LoVo (cell line): ENCODE data around the gene EEIG2.
"Not testable (repeated sequence)": the region's sequence is repeated elsewhere in the genome, so short reads cannot be mapped to it uniquely, and the experiment has no call there.

Source experiments
- DNase-seq: peaks from one replicate; pipeline ENCODE4 v3.0.0-alpha.2; 2016; ENCODE audit warnings: low spot score

Gene EEIG2

DNA sequence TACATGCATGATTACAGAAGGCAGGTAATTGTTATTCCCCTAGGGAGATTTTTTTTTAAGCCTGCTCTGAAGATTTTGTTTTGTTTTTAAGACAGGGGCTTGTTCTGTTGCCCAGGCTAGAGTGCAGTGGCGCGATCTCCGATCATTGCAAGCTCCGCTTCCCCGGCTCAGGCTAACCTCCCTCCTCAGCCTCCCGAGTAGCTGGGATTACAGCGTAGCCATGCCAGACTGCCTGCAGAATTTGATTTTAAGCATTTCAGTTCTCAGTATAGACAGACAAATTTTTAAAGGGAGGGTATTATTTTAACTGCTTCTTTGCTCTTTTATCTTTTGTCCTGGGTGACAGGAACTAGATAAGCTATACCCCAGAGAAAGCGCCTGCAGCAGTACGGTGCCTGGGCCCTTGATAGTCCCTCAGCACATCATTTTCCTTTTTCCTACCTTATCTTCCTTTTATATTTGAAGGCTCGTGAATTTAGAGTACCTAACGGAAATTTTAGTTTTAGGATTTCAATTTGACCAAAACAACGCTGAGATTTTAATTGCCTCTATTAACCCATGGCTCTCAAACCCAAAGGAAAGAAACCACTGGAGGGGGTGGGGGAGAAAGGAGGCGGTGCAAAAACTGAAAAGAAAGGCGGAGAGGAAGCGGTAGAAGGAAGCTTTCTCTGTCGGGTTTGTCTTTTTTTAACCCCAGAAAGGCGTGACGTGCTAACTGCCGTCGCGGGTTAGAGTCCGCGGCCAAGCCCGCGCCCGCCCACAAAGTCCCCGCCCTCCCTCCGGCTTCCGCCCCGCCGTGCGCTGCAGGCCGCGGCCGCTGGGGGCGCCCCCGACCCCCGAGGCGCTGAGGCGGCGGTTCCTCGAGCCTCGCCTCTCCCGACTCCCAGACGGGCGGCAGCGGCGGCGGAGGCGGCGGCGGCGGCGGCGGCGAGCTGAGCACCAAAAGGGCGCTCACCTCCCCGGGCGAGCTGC lies at the start of gene EEIG2:
Gene EEIG2, plus strand, starts transcription at position 886 of the 972 bp plus-strand sequence. CDS start 329 bp downstream, outside the sequence.
- DNase-seq, result peak; percentile 92

GRCh38 chr1:108511764-108512163 lies 48.1 kb upstream of the EEIG2 start:
- no peak for DNase-seq

DNA sequence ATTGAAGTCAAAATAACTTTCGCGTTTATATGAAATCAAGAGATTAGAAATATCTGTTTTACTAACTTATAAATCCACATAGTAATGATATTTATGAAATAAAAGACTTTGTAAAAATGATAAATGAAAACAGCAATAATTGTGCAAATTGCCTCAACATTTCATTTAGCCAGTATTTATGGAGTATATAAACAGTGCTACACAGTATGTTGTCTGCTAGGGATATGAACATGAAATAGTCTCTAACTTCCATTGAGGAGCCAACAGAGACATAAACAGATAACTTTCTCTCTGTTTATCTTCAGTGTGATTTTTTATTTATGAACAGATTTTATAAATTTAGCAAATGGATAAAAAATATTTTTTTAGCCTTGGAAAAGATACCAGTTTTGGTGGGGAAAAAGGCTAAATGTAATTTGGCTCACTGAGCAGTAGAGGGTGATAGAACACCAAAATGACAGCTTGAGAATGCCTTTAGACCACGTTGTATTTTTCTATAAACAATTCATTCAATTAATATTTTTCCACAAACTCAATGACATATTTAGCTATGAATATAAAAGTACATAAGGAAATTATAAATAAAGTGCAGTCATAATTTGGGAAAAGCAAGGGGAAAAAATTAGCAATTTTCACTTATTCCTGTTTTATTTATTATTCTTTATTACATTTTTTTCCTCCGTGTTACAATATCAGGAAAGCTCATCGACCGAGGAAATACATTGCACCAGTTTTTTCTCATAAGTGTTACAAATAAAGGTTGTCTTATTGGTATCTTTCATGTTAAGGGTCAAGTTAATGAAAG lies 47.5 kb upstream of the EEIG2 start:
- DNase-seq, result peak; percentile 51

- DNase-seq, result no peak
Measured at GRCh38 chr1:108513044-108513415, 46.9 kb upstream of the EEIG2 start.

DNA sequence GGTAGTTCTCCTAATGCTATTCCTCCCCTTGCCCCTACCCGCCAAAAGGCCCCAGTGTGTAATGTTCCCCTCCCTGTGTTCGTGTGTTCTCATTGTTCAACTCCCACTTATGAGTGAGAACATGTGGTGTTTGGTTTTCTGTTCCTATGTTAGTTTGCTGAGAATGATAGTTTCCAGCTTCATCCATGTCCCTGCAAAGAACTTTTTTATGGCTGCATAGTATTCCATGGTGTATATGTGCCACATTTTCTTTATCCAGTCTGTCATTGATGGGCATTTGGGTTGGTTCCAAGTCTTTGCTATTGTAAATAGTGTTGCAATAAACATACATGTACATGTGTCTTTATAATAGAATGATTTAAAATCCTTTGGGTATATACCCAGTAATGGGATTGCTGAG lies 46.0 kb upstream of the EEIG2 start:
- not testable (repeated sequence) for DNase-seq

DNA sequence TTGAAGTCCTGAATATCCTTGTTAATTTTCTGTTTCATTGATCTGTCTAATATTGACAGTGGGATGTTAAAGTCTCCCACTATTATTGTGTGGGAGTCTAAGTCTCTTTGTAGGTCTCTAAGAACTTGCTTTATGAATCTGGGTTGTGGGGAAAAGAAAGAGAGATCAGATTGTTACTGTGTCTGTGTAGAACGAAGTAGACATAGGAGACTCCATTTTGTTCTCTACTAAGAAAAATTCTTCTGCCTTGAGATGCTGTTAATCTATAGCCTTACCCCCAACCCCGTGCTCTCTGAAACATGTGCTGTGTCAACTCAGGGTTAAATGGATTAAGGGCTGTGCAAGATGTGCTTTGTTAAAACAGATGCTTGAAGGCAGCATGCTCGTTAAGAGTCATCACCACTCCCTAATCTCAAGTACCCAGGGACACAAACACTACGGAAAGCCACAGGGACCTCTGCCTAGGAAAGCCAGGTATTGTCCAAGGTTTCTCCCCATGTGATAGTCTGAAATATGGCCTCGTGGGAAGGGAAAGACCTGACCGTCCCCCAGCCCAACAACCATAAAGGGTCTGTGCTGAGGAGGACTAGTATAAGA lies 42.5 kb upstream of the EEIG2 start:
- DNase-seq, result not testable (repeated sequence)

- no peak for DNase-seq
Measured at GRCh38 chr1:108521990-108522393, 37.9 kb upstream of the EEIG2 start.

DNA sequence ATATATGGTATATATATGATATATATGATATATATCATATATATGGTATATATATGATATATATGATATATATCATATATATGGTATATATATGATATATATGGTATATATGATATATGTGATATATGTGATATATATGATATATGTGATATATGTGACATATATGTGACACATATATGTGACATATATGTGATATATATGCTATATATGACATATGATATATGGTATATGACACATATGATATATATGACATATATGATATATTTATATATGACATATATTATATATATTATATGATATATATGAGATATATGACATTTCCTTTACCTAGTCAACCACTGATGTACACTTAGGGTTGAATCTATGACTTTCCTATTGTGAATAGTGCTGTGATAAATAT lies 36.1 kb upstream of the EEIG2 start:
- no peak for DNase-seq

DNA sequence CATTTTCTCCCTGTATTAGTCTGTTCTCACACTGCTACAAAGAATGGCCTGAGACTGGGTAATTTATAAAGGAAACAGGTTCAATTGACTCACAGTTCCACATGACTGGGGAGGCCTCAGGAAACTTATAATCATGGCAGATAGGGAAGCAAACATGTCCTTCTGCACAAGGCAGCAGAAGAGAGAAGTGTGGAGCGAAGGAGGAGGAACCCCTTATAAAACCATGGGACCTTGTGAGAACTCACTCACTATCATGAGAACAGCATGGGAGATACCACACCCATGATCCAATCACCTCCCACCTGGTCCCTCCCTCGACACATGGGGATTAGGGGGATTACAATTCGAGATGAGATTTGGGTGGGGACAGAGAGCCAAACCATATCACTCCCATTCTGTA lies 35.2 kb upstream of the EEIG2 start:
- no peak for DNase-seq

DNA sequence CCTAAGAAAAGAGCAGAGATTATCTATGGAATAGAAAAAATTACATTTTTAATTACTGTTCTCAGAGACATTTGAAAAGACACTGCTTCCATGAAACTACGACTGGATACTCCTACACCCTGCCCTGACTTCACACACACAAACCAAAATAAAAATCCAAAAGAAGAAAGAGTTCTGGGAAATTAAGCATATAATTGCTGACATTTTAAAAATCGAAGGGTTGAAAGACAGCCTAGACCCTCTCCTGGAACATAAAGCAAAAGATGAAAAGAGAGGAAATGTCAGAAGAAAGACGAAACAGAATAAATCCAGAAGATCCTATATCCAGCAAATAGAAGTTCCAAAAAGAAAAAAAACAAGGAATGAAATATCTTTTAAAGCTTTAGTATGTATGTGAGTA lies 32.8 kb upstream of the EEIG2 start:
- no peak for DNase-seq

- DNase-seq, result no peak
Measured at GRCh38 chr1:108527837-108528236, 32.1 kb upstream of the EEIG2 start.

- DNase-seq, result no peak
Measured at GRCh38 chr1:108531444-108531843, 28.5 kb upstream of the EEIG2 start.

DNA sequence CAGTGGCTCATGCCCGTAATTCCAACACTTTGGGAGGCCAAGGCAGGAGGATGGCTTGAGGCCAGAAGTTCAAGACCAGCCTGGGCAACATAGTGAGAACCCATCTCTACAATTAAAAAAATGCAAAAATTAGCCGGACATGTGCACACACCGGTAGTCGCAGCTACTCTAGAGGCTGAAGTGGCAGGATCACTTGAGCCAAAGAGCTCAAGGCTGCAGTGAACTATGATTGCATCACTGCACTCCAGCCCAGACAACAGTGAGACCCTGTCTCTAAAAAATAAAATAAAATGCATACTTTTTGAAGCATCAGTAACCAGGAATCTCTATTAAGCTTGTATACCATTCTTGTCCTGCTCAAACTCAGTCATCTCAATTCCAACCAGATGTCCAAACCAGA lies 27.2 kb upstream of the EEIG2 start:
- DNase-seq, result no peak

- no peak for DNase-seq
Measured at GRCh38 chr1:108533351-108534083, 26.4 kb upstream of the EEIG2 start.

DNA sequence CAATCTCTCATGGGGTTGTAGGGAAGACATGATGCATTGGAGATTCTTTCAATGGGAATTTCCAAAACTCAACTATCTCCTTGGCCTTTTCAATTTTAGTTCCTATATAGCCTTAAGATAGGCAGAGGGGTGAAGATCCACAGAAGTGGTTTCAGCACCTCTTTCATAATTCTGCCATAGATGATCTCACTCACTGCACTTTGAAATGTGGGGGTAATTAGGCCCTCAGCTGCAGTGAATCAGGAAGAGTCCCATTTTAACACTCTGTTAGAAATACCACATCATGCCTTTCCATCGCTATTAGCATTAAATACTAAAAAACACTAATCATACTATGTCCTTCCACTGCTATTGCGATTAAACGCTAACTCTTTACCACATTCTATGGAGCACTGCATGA lies 25.1 kb upstream of the EEIG2 start:
- no peak for DNase-seq

DNA sequence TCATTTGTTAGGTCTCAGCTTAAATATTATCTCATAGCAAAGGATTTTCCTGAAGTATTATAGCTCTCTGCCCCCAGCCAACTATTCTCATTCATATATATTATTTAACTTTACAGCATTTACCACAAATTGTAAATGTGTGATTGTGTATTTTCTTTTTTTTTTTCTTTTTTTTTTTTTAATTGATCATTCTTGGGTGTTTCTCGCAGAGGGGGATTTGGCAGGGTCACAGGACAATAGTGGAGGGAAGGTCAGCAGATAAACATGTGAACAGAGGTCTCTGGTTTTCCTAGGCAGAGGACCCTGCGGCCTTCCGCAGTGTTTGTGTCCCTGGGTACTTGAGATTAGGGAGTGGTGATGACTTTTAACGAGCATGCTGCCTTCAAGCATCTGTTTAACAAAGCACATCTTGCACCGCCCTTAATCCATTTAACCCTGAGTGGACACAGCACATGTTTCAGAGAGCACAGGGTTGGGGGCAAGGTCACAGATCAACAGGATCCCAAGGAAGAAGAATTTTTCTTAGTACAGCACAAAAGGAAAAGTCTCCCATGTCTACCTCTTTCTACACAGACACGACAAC lies 24.5 kb upstream of the EEIG2 start:
- DNase-seq, result not testable (repeated sequence)

- not testable (repeated sequence) for DNase-seq
Measured at GRCh38 chr1:108536021-108536420, 23.9 kb upstream of the EEIG2 start.

GRCh38 chr1:108536791-108537190 lies 23.1 kb upstream of the EEIG2 start:
- DNase-seq, result peak; percentile 78

DNA sequence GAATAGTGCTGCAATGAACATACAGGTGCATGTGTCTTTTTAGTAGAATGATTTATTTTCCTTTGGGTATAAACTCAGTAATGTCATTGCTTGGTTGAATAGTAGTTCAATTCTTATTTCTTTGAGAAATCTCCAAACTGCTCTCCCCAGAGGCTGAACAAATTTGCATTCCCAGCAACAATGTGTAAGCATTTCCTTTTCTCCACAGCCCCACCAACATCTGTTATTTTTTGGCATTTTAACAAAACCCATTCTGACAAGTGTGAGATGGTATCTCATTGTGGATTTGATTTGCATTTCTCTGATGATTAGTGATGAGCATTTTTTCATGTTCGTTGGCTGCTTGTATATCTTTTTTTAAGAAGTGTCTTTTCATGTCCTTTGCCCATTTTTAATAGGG lies 21.9 kb upstream of the EEIG2 start:
- DNase-seq, result no peak

- no peak for DNase-seq
Measured at GRCh38 chr1:108540977-108541376, 18.9 kb upstream of the EEIG2 start.

DNA sequence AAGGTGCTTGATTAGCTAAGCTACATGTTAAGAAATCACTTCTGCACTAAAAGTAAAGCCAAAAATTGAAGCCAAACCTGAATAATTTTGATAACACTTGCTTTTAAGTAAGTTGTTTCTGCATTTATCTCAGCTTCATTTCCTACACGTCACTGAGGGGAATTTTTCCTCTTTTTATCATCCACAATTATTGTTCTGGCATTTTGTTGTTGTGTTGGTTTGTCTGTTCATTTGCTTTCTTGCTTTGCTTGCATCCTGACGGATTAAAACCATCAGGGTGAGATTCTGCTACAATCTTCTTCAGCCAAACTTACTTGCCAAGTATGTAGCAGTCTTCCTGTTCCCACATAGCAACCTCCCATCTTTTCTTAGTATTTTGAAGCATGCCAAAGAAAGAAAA lies 18.0 kb upstream of the EEIG2 start:
- no peak for DNase-seq
